ENCODE measurements around the gene CPSF4. TPM values are rescaled to one million over a fixed set of nuclear protein-coding genes. Genes with fewer than 3 reads are reported as not detected.

The CPSF4 gene
- total and polyA plus RNA-seq, 8 donors = 15.2 to 42.5 (median 23.7) TPM

DNA sequence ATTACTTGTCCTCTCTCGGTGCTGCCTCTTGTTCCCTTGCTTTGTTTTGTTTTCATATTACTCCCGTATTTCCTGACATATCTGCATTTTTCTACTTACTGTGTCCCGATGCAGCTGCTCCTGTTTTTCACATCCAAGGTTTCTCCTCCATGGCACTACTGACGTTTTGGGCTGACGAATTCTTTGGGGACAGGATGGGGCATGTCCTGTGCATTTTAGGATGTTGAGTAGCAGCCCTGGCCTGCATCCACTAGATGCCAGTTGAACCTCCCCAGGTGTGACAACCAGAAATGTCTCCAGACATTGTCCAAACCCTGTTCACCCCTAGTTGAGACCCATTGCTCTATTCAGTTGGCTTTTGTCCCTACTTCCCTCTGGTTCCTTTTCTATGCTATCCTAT lies 46.4 kb downstream of the CPSF4 start:
- Histone ChIP-seq H3K4me3 (no peak overlapping the region), H3K27ac (no peak overlapping the region), H3K27me3 (no peaks in the 10 kb centered on the region), H3K4me1 (no peaks in the 10 kb centered on the region), H3K36me3 (no peaks in the 10 kb centered on the region), H3K9me3 (no peaks in the 10 kb centered on the region)
- intact Hi-C loops (cut with DNase I) = no loop called here
- 86 to 91% methylated on average over 5 of the region's 5 CpGs for WGBS, 2 donors
- ATAC-seq (no peak), DNase-seq (no peak), FAIRE-seq (no peak)
- TF ChIP-seq, protein P1, sequence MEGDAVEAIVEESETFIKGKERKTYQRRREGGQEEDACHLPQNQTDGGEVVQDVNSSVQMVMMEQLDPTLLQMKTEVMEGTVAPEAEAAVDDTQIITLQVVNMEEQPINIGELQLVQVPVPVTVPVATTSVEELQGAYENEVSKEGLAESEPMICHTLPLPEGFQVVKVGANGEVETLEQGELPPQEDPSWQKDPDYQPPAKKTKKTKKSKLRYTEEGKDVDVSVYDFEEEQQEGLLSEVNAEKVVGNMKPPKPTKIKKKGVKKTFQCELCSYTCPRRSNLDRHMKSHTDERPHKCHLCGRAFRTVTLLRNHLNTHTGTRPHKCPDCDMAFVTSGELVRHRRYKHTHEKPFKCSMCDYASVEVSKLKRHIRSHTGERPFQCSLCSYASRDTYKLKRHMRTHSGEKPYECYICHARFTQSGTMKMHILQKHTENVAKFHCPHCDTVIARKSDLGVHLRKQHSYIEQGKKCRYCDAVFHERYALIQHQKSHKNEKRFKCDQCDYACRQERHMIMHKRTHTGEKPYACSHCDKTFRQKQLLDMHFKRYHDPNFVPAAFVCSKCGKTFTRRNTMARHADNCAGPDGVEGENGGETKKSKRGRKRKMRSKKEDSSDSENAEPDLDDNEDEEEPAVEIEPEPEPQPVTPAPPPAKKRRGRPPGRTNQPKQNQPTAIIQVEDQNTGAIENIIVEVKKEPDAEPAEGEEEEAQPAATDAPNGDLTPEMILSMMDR (IDR thresholded peaks at IDR 0.05) = no peak

DNA sequence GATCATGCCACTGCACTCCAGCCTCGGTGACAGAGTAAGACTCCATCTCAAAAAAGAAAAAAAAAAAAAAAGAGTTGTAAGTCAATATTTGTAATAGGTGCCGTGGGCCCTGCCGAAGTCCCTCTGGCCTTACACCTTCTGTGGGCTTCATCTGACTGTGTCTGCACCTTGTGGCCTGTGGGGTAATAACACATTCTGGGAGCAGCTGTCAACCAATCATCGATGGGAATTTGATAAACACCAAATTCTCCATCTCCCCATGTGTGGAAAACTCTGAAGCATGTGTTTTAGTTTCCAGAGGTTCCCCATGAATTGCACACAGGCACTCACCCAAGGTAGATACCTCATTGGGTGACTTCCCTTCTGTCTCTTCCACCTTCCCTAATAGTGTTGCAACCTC lies 50.5 kb downstream of the CPSF4 start:
- Histone ChIP-seq H3K9me3 (no peaks in the 10 kb centered on the region), H3K36me3 (peaks cover 9 to 19% (median 10%) of the 10 kb centered on the region in 3 donors), H3K27me3 (no peaks in the 10 kb centered on the region), H3K4me1 (no peaks in the 10 kb centered on the region), H3K4me3 (no peak overlapping the region), H3K27ac (no peak overlapping the region)
- WGBS, 2 donors = 72 to 77% methylated on average over 4 of the region's 4 CpGs
- intact Hi-C loops (cut with DNase I) = no loop called here
- TF ChIP-seq, protein P1 (IDR thresholded peaks at IDR 0.05) = no peak
- FAIRE-seq = no peak
- DNase-seq = peak in 1 of 6 donors; percentile 6
- no peak for ATAC-seq

DNA sequence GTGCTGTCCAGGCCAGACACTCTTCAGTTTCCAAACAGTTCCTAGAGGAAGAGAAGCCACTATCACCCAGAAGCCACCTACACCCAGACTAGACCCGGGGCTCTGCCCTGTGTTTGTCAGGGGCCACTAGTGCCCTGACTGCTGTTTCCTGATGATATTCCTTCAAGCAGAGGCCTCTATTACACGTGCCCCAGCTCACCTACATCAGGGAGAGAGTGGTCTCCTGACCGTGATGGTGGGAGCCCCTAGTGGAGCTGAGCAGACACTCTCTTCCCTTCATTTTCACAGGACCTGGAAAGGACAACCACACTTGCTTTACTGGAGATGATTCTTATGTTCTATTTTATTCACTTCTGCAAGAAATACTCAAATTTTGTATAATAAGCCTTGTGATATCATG lies 52.1 kb downstream of the CPSF4 start:
- no peaks in the 10 kb centered on the region for H3K27me3 ChIP-seq
- no peak overlapping the region for H3K4me3 ChIP-seq
- no peaks in the 10 kb centered on the region for H3K9me3 ChIP-seq
- 81 to 84% methylated on average over 3 of the region's 3 CpGs for WGBS, 2 donors
- no peak for DNase-seq
- intact Hi-C loops (cut with DNase I) = no loop called here
- H3K27ac ChIP-seq = no peak overlapping the region
- H3K4me1 ChIP-seq = no peaks in the 10 kb centered on the region
- no peak for ATAC-seq
- H3K36me3 ChIP-seq = peaks cover 12 to 22% (median 12%) of the 10 kb centered on the region in 3 donors
- no peak for FAIRE-seq
- TF ChIP-seq, protein P1 (IDR thresholded peaks at IDR 0.05) = no peak

DNA sequence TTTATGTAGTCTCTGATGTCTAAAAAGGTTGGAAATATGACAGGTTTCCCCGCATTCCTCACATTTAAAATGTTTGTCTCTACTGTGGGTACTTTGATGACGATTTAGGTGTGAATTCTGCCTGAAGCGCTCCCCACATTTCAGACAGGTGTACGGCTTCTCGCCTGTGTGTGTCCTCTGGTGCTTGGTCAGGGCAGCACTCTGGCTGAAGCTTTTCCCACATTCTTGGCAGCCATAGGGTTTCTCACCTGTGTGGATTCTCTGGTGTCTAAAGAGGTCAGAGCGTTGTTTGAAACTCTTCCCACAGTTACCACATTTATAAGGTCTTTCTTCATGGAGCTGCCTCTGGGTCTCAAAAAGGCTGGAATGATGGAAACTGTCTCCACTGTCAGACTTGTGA lies 55.1 kb downstream of the CPSF4 start:
- Histone ChIP-seq H3K4me3 (no peak overlapping the region), H3K27ac (no peak overlapping the region), H3K9me3 (no peaks in the 10 kb centered on the region), H3K36me3 (peaks cover 12 to 26% (median 12%) of the 10 kb centered on the region in 3 donors), H3K4me1 (peaks cover 0 to 13% (median 11%) of the 10 kb centered on the region in 3 donors), H3K27me3 (no peaks in the 10 kb centered on the region)
- TF ChIP-seq, protein P1 (IDR thresholded peaks at IDR 0.05) = no peak
- ATAC-seq (no peak), FAIRE-seq (no peak), DNase-seq (no peak)
- intact Hi-C loops (cut with DNase I) = no loop called here
- WGBS, 2 donors = 96 to 98% methylated on average over 6 of the region's 6 CpGs

DNA sequence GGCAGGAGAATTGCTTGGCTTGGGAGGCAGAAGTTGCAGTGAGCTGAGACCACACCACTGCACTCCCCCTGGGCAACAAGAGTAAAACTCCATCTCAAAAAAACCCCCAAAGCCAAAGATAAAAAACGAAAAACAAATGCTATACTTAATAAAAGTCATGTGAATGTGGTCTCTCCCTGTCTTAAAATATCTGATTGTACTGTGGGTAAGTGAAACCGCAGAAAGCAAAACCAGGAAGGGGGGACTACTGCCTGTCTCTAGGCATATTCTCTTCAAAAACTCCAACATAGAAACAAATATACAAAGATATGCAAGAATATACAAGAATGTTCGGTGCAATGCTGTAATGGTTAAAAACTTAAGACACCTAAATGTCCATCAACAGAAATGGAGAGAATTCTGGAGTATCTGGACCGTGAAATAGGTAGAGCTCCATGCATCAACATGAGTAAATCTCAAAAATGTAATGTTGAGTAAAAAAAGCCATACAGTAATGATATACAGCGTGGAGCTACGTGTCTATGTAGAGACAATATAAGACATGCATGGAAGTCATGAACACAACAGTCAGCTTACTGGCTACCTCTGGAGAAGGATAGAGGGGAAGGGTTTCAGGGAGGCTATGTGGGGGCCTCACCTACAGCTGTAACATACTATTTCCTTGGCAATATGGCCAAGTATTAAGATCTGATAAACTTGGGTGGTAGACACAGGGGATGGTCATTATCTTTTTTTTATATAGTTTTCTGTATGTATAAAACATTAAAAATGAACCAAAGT lies 59.2 kb downstream of the CPSF4 start:
- intact Hi-C loops (cut with DNase I) = no loop called here
- Histone ChIP-seq H3K9me3 (no peaks in the 10 kb centered on the region), H3K27me3 (no peaks in the 10 kb centered on the region), H3K36me3 (peaks cover 12 to 19% (median 12%) of the 10 kb centered on the region in 3 donors), H3K27ac (no peak overlapping the region), H3K4me1 (peaks cover 0 to 15% (median 13%) of the 10 kb centered on the region in 3 donors), H3K4me3 (peak overlapping the region; percentile 14 to 82 (median 76))
- TF ChIP-seq, protein P1 (IDR thresholded peaks at IDR 0.05) = no peak
- DNase-seq (no peak), FAIRE-seq (no peak), ATAC-seq (no peak)
- WGBS, 2 donors = 71 to 80% methylated on average over 6 of the region's 6 CpGs
